Epithelial cell of esophagus (primary cell): ENCODE results near the gene ANLN.

ENCODE experiments used
- DNase-seq: peaks from one replicate; pipeline ENCODE4 v3.0.0; 2010; ENCODE audit warnings: low read depth
- H3K4me3 ChIP-seq: 2 replicates; pipeline ENCODE4 v1.5.1; 2011; ENCODE audit warnings: mild to moderate bottlenecking, low read length, control low read depth
- CTCF ChIP-seq: IDR thresholded peaks from 2 replicates; pipeline ENCODE4 v1.5.1; 2011; ENCODE audit warnings: low read depth, mild to moderate bottlenecking, low read length, control low read depth, inconsistent platforms; ENCODE audit not compliant: insufficient read depth; ENCODE audit errors: missing control alignments

The ANLN gene

GRCh38 chr7:36389371-36390198 lies at the start of gene ANLN:
Gene ANLN (plus strand): TSS chr7:36389862. CDS start chr7:36390027, 165 bp downstream.
- no peak for TF ChIP-seq CTCF
- peak within 1 kb of the TSS; percentile 89 for H3K4me3 ChIP-seq
- DNase-seq = peak; percentile 99

- no peak for TF ChIP-seq CTCF
- no peak for DNase-seq
- no peak overlapping the region for H3K4me3 ChIP-seq
Observed at GRCh38 chr7:36343548-36343947, 46.1 kb upstream of the ANLN start.

GRCh38 chr7:36344622-36345021 lies 45.0 kb upstream of the ANLN start:
- no peak for DNase-seq
- no peak for TF ChIP-seq CTCF
- H3K4me3 ChIP-seq = no peak overlapping the region

GRCh38 chr7:36346260-36346831 lies 43.3 kb upstream of the ANLN start:
- no peak overlapping the region for H3K4me3 ChIP-seq
- TF ChIP-seq CTCF = no peak
- peak; percentile 59 for DNase-seq

GRCh38 chr7:36348256-36348655 lies 41.4 kb upstream of the ANLN start:
- no peak for TF ChIP-seq CTCF
- DNase-seq = no peak
- no peak overlapping the region for H3K4me3 ChIP-seq

GRCh38 chr7:36348771-36349170 lies 40.9 kb upstream of the ANLN start:
- H3K4me3 ChIP-seq = no peak overlapping the region
- TF ChIP-seq CTCF = no peak
- no peak for DNase-seq

GRCh38 chr7:36349626-36350025 lies 40.0 kb upstream of the ANLN start:
- DNase-seq = no peak
- H3K4me3 ChIP-seq = no peak overlapping the region
- TF ChIP-seq CTCF = no peak
